Type B pancreatic cell (in vitro differentiated cells): ENCODE measurements around the gene MRPL46. TPM values are rescaled to one million over a fixed set of nuclear protein-coding genes. Genes with fewer than 3 reads are reported as not detected.

Experiments
- DNase-seq: peaks from one replicate; pipeline ENCODE4 v3.0.0; 2021; ENCODE audit warnings: mixed read lengths; ENCODE audit not compliant: unreplicated experiment; ENCODE audit errors: extremely low spot score
- H3K27ac Mint-ChIP-seq: 2 replicates; pipeline ENCODE4 v1.8.0; 2021; ENCODE audit warnings: mild to moderate bottlenecking, mixed read lengths
- H3K27me3 Mint-ChIP-seq: 2 replicates; pipeline ENCODE4 v1.8.0; 2021; ENCODE audit warnings: mixed read lengths
- H3K36me3 Mint-ChIP-seq: 2 replicates; pipeline ENCODE4 v1.8.0; 2021; ENCODE audit warnings: mixed read lengths
- H3K4me1 Mint-ChIP-seq: one replicate; pipeline ENCODE4 v1.8.0; 2021; ENCODE audit warnings: mixed read lengths; ENCODE audit not compliant: unreplicated experiment
- H3K4me3 Mint-ChIP-seq: 2 replicates; pipeline ENCODE4 v1.8.0; 2021; ENCODE audit warnings: mild to moderate bottlenecking, mixed read lengths
- H3K9me3 Mint-ChIP-seq: 2 replicates; pipeline ENCODE4 v1.8.0; 2021; ENCODE audit warnings: mixed read lengths
- CTCF ChIP-seq: fragments of 200-600 bp; sonication (generic); conservative IDR thresholded peaks from 2 replicates; pipeline ENCODE4 v1.5.0; 2021; ENCODE audit warnings: antibody characterized with exemption, mild to moderate bottlenecking
- total RNA-seq: library from RNA; stranded (reverse); gene quantifications from 2 replicates; pipeline ENCODE4 v1.2.1, GENCODE V29; 2021; ENCODE audit warnings: low replicate concordance

The MRPL46 gene
- total RNA-seq, 1 donor from 2014 or later, result 24.8 TPM

GRCh38 chr15:88509964-88510363 lies 42.8 kb upstream of the MRPL46 start:
- no peak overlapping the region for H3K27ac Mint-ChIP-seq
- H3K4me1 Mint-ChIP-seq, result no peaks in the 10 kb centered on the region
- no peaks in the 10 kb centered on the region for H3K9me3 Mint-ChIP-seq
- no peak overlapping the region for H3K4me3 Mint-ChIP-seq
- DNase-seq, result no peak
- peaks cover 22% of the 10 kb centered on the region for H3K36me3 Mint-ChIP-seq
- no peaks in the 10 kb centered on the region for H3K27me3 Mint-ChIP-seq
- no peak for TF ChIP-seq CTCF

GRCh38 chr15:88509321-88509720 lies 42.1 kb upstream of the MRPL46 start:
- Mint-ChIP-seq H3K36me3 (peaks cover 24% of the 10 kb centered on the region), H3K9me3 (no peaks in the 10 kb centered on the region), H3K4me1 (no peaks in the 10 kb centered on the region), H3K27me3 (no peaks in the 10 kb centered on the region), H3K27ac (no peak overlapping the region), H3K4me3 (no peak overlapping the region)
- TF ChIP-seq CTCF, result no peak
- DNase-seq, result no peak

DNA sequence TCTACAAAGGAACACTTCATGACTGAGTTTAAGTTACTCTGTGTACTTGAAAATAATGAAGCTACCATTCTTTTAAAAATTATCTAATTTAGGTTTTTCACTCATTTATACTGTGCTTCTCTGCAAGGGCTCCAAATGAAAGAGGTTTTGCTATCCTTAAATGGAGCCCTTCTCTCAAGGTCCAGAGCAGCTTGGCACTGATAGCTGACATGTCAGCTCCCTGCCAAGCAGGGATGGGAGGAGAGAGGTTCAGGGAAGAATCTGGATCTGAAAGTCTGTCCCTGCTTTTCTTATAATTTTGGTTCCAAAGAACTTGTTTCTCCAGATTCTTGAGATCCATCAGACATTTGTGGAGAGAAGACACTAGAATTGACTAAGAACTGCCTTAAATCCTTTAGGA lies 39.4 kb upstream of the MRPL46 start:
- no peaks in the 10 kb centered on the region for H3K9me3 Mint-ChIP-seq
- no peak overlapping the region for H3K4me3 Mint-ChIP-seq
- no peak overlapping the region for H3K27ac Mint-ChIP-seq
- TF ChIP-seq CTCF, result no peak
- H3K36me3 Mint-ChIP-seq, result peaks cover 24% of the 10 kb centered on the region
- no peak for DNase-seq
- no peaks in the 10 kb centered on the region for H3K27me3 Mint-ChIP-seq
- H3K4me1 Mint-ChIP-seq, result no peaks in the 10 kb centered on the region

GRCh38 chr15:88505721-88506120 lies 38.5 kb upstream of the MRPL46 start:
- no peak for DNase-seq
- no peak overlapping the region for H3K4me3 Mint-ChIP-seq
- no peaks in the 10 kb centered on the region for H3K9me3 Mint-ChIP-seq
- TF ChIP-seq CTCF, result no peak
- no peaks in the 10 kb centered on the region for H3K27me3 Mint-ChIP-seq
- peaks cover 17% of the 10 kb centered on the region for H3K36me3 Mint-ChIP-seq
- H3K27ac Mint-ChIP-seq, result no peak overlapping the region
- no peaks in the 10 kb centered on the region for H3K4me1 Mint-ChIP-seq

DNA sequence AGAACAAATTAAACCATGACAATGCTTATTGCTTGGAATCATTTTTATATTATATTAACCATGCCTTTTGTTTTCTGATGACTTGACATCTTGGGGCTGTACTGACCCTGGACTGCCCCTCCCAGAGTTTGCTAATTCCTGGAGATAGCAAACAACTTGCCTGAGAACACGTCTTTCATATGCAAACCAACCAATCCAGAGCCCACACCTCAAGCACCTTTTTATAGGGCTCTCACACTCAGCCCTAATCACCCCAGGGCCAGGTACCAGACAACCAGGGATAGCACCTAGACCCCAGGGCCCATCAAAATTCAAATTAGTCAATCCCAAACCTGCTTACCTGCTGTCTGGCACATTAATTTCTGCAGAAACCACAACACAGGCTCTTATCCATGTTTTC lies 37.3 kb upstream of the MRPL46 start:
- no peaks in the 10 kb centered on the region for H3K27me3 Mint-ChIP-seq

More for the DNA sequence above, 37.3 kb upstream of the MRPL46 start:
- H3K36me3 Mint-ChIP-seq, result peaks cover 12% of the 10 kb centered on the region
- H3K4me1 Mint-ChIP-seq, result peaks cover under 1% of the 10 kb centered on the region
- no peaks in the 10 kb centered on the region for H3K9me3 Mint-ChIP-seq
- H3K4me3 Mint-ChIP-seq, result no peak overlapping the region
- no peak for DNase-seq
- H3K27ac Mint-ChIP-seq, result no peak overlapping the region
- TF ChIP-seq CTCF, result no peak
